ENCODE data around the gene RRM2. TPM values are rescaled to one million over a fixed set of nuclear protein-coding genes. Genes with fewer than 3 reads are reported as not detected.

The RRM2 gene
- total RNA-seq, 1 donor from 2014 or later = 1.3 TPM

DNA sequence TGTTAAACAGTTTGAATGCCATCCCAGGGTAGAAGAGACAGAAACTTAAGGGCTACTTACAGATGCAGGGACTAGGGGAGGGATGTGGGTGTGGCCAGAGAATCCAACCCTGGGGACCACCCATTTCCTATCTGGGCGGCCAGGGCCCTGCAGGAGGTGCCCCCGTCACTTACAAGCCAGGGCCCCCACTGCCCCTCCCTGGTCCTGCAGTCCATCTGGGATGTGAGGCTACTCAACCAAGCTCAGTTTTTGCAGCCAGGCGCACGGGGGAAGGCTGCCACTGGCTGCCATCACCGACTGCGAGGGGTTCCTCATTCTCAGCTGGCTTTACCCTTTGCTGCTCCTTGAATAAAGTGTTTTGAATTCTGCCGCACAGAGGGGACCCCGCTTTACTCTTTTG lies 42.1 kb downstream of the RRM2 start:
- intact Hi-C loops (cut with micrococcal nuclease) = no loop called here
- ATAC-seq = no peak
- DNase-seq = no peak

DNA sequence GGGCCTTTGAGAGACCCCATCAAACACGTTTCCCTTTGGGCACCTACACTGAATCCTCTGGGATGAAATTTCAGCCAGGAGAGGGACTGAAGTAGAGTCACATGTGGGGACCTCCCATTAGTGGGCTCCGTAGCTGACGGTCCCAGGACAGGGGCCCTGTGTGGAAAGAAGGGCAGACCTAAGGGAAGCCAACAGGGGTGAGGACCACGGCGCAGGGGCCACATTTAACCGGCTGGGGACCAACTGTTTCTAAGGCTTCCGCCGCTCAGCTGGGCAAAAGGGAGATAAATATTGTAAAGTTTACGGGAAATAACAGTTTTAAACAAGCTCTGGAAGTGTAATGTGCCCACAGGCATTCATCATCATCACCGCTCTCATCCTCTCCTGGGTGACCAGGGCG lies 42.7 kb downstream of the RRM2 start:
- ATAC-seq = no peak
- DNase-seq = no peak
- intact Hi-C loops (cut with micrococcal nuclease) = no loop called here

- DNase-seq (no peak), ATAC-seq (no peak)
- intact Hi-C loops (cut with micrococcal nuclease) = no loop called here
Measured at GRCh38 chr2:10165861-10166675, 43.5 kb downstream of the RRM2 start.

GRCh38 chr2:10166676-10167292 lies 44.2 kb downstream of the RRM2 start:
- intact Hi-C loops (cut with micrococcal nuclease) = no loop called here
- ATAC-seq (no peak), DNase-seq (no peak)

- intact Hi-C loops (cut with micrococcal nuclease) = no loop called here
- DNase-seq = no peak
- ATAC-seq = no peak
Measured at GRCh38 chr2:10167316-10167715, 44.8 kb downstream of the RRM2 start.

GRCh38 chr2:10168221-10168620 lies 45.7 kb downstream of the RRM2 start:
- no peak for DNase-seq
- intact Hi-C loops (cut with micrococcal nuclease) = no loop called here
- no peak for ATAC-seq

- intact Hi-C loops (cut with micrococcal nuclease) = no loop called here
- ATAC-seq = no peak
- DNase-seq = no peak
Measured at GRCh38 chr2:10169053-10169578, 46.6 kb downstream of the RRM2 start.

DNA sequence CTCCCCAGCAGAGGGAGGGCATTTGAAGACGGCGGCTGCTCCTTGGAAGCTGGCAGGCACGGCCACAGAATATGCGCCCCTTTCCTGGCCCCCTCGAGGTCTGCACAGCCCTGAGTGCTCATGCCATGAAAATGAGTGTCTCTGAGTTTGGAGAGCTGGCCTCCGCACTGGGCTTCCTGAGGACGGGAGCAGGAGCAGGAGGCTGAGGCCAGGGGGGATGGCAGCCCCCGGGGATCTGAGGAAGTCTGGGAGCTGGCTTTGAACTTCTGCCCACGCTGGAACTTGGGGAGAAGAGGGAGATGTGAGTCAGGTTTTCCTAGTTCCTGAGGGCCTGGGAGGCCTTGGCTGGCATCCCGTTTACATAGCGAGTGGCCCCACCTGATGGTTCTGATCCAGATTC lies 47.0 kb downstream of the RRM2 start:
- ATAC-seq (no peak), DNase-seq (no peak)
- intact Hi-C loops (cut with micrococcal nuclease) = no loop called here

DNA sequence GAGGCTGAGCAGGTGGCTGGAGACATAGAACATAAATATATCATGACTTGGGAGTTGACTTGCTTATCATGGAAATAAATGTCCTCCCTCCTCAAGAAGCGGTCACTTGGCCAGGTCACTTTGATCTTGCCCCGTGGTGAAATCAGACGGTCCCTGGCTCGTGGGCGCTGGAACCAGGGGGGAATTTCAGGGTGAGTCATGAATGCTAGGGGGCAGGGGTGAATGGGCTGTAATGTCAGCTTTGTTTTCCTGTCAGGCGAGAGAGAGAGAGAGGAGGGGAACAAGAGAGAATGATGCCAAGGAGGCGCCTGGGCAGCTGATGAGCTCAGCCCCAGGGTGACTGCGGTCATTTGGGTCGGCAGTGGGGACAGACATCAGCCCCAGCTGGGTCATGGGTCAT lies 47.7 kb downstream of the RRM2 start:
- intact Hi-C loops (cut with micrococcal nuclease) = no loop called here
- no peak for DNase-seq
- ATAC-seq = no peak

- intact Hi-C loops (cut with micrococcal nuclease) = no loop called here
- ATAC-seq (no peak), DNase-seq (no peak)
Measured at GRCh38 chr2:10171006-10171800, 48.7 kb downstream of the RRM2 start.

DNA sequence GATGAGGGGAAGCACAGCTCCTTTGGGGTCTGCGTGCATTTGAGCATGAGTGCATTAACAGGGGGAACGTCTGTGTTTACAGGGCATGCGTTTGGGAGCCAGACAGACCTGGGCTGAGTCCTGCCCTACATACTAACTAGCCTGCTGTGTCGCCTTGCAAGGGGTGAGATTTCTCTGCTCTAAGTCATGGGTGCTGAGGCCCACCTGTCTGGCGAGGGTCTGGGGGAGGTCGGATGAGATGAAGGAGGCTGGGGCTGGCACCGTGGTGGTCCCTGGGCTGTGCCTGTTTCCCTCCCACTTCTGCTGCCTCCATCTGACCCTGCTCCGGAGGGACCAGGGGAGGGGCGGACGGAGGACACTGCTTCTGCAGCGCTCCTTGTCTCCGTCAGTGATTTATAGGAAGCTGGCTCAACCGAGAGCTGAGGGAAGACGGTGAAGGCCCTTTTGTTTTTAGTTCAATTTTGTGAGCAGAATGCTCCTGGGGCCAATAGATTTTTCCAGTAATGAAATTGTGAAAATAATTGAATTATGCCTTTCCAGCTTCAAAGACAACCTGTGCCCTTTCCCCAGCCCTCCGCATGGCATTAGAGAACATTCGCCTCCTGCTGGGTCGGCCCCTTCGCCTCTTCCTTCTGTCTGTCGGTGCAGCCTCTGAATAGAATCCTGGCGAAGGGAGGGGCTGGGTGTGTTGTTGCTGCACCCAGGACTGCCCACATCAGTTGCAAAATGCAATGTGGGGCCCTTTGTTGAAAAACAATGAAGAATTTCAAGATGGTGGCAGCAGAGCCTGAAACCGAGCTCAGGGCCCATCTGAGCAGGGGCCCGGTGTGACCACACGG lies 49.7 kb downstream of the RRM2 start:
- intact Hi-C loops (cut with micrococcal nuclease) = no loop called here
- no peak for ATAC-seq
- no peak for DNase-seq

DNA sequence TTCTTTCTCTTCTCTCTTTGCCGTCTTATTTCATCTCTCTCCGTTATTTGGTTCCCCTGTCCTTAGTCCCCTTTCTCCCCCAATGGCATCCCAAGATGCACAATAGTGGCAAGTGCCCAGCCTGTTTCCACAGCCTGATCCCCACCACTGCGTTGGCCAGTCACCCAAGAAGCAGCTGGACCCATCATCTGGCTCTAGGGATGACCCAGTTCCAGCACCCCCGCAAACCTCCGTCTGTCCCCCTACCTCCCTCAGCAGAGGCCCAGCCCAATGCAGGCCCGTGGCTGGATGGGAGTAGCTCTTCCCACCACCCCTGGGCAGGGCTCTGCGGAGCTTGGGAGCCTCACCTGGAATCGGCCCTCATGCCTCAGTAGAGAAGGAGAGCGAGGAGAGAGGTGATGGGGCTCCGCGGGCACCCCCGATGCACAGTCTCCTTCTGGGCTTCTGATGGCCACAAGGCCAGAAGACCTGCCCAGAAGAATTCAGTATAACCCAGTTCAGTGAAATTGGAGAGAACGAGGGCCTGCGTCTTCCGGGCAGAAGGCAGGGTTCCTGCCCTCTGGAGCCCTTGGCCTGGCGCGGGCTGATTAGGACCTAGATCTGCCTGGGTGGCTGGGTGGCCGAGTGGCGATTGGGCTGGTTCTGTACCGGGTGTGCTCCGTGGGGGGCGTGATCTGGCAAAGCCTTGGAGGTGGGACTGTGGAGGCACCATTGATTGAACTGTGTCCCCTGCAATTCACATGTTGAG lies 50.9 kb downstream of the RRM2 start:
- DNase-seq (no peak), ATAC-seq (no peak)

GRCh38 chr2:10174173-10174572 lies 51.6 kb downstream of the RRM2 start:
- DNase-seq (no peak), ATAC-seq (no peak)
- intact Hi-C loops (cut with micrococcal nuclease) = no loop called here

More for the DNA sequence above, 50.9 kb downstream of the RRM2 start:
- intact Hi-C loops (cut with micrococcal nuclease) = no loop called here

GRCh38 chr2:10175441-10175840 lies 52.9 kb downstream of the RRM2 start:
- no peak for ATAC-seq
- intact Hi-C loops (cut with micrococcal nuclease) = no loop called here
- DNase-seq = no peak

GRCh38 chr2:10178751-10179150 lies 56.2 kb downstream of the RRM2 start:
- ATAC-seq (no peak), DNase-seq (no peak)
- intact Hi-C loops (cut with micrococcal nuclease) = no loop called here

DNA sequence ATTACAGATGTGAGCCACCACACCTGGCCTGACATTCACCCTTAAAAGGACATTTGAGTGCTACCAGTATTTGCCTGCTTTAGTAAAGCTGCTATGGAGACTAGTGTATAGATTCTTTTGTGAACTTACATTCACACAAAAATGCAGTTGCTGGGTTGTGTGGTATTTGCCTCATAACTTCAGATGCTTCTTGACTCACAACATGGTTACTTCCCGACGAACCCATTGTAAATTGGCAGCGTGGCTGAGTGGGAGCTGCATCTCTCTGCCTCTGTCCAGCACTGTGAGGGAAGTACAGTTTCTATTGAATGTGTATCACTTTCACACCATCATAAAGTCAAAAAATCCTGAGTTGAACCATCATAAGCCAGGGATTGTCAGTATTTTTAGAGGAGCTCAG lies 56.9 kb downstream of the RRM2 start:
- no peak for ATAC-seq
- intact Hi-C loops (cut with micrococcal nuclease) = no loop called here
- no peak for DNase-seq

DNA sequence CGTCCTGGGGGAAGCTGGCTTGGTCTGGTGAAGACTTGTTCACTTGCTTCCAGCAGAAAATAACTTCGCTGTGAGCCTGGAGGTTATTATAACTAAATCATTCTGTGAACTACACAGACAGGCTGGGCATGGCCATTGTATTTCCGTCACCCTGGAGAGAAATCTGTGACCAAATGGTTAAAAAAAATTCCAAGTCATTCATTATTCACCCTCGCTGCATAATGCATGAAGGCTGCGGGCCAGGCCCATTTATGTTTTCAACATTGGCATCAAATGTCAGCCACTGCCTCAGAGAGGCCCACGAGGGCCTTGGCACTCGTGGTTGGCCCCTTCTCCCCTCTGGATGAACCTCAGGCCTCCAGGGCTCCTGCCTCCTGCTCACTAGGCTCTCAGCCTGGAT lies 57.7 kb downstream of the RRM2 start:
- ATAC-seq = no peak
- no peak for DNase-seq
- intact Hi-C loops (cut with micrococcal nuclease) = no loop called here

Measured in left ventricle myocardium superior (tissue), 1 donor.